ENCODE measurements around the gene SMPDL3A.
A peak's percentile ranks its signal among the peaks of the same experiment; 100 is the strongest.

Gene SMPDL3A

DNA sequence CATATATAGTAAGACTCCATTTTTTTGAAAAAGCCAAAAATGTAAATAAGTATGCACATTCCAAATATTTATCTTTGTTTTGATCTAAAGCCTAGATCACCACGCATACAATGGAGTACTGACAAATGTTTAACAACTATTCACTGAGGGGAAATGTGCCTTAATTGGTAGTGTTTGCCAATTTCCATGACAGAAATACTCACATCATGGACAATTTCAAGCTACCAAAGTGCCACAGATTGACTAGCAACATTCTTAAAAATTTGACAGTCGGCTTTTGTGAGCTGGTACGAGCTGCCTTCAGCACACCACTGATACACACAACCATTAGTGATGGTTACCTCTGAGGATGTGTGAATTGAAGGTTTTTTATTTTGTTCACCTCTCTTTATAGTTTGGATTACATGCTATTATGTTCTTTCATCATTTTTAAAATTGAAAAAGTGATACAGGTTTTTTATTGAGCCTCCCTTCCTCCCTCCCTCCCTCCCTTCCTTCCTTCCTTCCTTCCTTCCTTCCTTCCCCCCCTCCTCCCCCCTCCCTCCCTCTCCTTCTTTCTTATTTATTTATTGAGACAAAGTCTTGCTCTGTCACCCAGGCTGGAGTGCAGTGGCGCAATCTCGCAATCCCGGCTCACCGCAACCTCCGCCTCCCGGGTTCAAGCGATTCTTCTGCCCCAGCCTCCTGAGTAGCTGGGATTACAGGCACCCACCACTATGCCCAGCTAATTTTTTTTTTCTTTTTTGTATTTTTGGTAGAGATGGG is 19.2 kb downstream of the SMPDL3A start:
- DNase-seq: no peak

DNA sequence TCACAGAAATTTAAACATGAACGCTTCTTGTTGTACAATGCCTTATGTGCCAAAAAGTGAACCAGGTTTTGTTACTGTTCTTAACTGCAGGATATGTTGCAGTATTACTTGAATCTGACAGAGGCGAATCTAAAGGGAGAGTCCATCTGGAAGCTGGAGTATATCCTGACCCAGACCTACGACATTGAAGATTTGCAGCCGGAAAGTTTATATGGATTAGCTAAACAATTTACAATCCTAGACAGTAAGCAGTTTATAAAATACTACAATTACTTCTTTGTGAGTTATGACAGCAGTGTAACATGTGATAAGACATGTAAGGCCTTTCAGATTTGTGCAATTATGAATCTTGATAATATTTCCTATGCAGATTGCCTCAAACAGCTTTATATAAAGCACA is 19.9 kb downstream of the SMPDL3A start:
- no peak for DNase-seq

DNA sequence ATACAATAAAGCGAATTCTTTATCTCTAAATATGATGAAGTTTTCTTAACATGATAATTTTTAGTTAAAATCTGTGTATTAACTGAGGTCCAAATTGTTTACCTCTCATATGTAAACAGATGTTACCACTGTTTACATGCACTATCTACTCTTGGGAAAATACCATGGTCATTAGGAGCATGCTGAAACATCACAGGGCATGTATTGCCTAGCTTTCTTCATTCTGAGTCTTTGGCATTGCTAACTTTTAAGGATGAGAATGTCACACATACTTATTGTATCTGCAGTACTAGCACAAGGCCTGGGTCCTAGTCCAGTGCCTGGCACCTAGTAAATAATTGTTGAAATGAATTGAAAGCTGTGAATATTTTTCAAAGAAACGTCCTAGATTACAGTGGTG is 20.6 kb downstream of the SMPDL3A start:
- DNase-seq: no peak

DNA sequence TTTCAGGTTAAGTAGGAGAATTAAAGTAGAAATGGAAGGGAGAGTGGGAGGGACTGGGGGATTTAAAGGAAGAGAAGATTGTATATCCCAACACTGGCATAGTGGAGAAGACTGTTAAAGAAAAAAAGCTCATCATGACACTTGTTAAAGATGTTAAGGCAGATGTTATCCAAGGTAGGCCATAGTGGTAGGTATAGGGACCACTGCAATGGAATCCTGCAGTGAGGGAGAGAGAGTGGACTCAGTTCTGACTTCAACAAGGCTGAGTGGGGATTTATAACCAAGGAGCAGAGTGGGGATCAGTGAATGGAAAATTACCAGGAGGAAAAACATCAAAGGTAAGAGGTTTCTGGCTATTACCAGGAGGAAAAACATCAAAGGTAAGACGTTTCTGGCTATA is 21.1 kb downstream of the SMPDL3A start:
- no peak for DNase-seq

DNA sequence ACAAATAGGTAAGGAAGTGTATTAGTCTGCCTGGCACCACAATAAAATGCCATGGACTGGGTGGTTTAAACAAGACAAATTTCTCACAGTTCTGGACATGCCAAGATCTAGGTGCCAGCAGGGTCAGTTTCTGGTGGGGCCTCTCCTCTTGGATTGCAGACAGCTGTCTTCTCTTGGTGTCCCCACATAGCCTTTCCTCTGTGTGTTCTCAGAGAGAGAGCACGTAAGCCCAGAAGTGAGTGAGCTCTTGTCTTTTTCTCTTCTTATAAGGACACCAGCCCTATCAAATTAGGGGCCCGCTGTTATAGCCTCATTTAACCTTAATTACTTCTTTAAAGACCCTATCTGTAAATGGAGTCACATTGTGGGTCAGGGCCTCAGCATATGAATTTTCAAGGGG is 28.3 kb downstream of the SMPDL3A start:
- DNase-seq: no peak

DNA sequence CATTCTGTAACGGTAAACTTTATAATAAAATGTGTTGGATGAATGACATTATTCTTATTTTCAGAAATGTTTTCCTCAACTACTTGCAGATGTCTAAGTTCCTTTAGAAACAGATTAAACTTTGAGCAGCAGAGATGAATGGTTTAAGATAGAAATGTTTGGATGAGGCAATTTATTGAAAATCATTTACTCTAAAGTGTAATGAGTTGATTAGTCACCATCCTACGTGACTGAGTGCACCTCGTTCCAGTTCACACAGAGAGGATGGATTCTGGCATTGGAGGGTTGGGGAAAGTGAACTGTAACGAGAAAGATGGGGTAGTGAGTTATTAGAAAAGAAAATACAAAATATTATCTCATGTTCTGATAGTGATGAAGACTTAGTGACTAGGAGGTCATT is 28.7 kb downstream of the SMPDL3A start:
- no peak for DNase-seq

DNA sequence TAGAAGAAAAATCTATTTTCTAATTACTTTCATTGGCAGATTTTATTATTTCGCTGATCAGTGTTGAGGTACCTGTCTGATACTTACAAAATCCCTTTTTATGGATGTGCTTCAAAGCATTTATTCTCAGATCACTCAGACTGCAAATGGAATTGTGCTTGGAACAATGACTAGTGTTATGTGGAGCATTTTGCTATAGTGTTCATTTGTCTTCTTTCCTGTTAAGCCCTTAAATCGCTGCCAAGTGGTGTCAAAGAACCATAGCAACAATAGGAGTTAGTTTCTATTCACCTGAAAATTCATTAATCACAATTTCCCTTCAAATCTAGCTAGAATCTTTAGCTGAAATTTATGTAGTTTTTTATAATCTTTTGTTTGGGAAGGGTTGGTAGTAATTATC is 29.8 kb downstream of the SMPDL3A start:
- DNase-seq: no peak

DNA sequence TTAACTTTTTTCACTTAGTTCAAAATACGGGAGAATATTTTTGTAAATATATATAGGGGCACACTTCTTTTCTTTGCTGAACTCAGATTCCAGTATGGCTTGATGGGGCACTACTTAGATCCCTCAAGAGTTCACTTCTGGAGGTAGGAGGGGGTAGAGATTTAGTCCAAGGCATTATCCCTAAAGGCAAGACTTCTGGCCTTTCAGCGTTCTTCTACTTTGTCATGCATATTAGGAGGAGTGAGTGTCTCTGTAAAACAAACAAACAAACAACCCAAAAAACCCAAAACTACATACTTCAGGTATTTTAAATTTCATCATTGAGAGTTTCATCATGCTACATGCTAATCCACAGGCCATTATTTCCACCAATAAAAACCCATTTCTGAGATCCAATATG is 32.0 kb downstream of the SMPDL3A start:
- no peak for DNase-seq

DNA sequence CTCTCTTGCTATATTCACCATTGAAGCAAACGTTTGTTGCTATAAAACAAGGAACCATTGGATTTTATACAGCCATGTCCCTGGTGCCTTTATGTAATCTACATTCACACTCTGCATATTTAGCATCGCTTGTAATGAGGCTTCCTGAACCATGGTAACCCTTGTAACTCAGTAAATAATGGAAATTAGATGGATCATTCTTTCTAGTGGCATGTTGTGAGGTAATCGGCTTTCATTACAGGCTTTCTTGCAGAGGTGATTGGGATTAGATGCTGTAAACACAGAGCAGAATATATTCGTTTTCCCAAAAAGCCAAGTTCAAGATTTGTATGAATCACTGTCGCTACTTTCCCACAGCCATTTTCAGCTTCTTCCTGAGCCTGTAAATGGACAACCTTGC is 36.1 kb downstream of the SMPDL3A start:
- DNase-seq: no peak

DNA sequence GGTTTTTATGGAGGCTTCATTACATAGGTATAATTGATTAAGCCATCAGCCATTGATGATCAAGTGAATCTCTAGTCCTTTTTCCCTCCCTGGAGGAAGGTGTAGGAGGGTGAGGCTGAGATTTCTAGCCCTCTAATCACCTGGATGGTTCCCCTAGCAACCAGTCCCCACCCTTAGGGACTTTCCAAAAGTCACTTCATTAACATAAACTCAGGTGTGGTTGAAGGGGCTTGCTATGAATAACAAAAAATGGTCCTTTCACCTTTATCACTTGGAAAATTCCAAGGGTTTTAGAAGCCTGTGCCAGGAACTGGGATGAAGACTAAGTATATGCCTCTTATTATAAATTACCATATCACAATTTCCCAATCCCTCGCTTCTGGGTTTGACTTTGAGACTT is 40.4 kb downstream of the SMPDL3A start:
- no peak for DNase-seq

DNA sequence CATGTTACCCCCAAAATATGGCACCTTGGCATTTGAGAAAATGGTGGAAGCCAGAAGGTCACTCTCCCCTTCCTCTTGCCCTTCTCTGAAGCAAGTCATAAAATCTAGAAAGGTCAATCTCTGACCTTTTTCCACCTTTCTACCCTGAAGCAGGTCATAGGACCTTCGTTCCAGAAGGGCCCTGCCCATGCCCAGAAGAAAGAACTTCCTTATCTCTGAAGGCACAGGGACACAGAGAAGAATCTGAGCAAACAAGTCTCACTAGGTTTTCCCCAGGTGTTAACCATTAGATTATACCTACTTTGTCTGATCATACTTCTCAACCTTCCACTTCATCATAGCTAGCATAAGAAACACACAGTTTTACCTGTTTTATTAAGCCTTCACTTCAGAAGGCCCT is 42.5 kb downstream of the SMPDL3A start:
- no peak for DNase-seq

DNA sequence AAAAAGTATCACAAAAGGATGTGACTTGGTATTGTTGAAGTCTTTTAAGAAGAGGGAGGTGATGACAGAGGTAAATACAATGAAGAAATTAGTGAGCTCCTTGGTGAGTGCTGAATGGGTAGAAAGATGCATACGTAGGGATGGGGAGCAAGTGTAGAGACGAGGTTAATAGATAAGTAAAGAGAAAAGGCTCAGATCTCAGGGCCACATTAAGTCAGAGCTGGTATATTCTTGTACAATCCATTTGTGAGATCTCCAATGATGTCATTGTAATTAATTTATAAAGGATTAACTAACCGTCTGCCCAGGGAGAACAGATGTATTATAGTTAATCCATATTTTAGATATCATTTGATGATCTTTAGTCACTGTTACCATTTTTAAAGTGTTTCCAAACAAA is 43.4 kb downstream of the SMPDL3A start:
- no peak for DNase-seq

DNA sequence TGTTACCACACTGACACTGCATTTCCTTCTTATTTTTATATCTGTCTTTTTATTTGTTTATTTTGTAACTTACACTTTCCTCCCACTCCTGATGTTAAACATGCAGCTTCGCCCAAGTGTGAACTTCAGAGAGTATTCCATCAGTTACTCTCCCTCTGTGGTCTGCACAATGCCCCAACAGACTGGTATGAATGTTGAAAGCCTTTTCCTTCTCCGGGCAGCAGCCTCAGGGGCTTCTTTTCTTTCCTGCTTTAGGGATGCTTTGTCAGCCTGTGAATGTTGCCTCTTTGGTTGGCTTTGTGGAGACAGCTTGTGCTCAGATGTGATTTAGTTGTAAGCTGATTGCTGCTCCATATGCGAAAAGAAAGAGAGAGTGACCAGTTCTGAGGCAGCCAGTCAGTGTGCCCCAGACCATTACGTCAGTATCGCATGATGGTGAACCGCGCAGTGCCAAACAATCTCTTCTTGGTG is 44.0 kb downstream of the SMPDL3A start:
- DNase-seq: no peak

DNA sequence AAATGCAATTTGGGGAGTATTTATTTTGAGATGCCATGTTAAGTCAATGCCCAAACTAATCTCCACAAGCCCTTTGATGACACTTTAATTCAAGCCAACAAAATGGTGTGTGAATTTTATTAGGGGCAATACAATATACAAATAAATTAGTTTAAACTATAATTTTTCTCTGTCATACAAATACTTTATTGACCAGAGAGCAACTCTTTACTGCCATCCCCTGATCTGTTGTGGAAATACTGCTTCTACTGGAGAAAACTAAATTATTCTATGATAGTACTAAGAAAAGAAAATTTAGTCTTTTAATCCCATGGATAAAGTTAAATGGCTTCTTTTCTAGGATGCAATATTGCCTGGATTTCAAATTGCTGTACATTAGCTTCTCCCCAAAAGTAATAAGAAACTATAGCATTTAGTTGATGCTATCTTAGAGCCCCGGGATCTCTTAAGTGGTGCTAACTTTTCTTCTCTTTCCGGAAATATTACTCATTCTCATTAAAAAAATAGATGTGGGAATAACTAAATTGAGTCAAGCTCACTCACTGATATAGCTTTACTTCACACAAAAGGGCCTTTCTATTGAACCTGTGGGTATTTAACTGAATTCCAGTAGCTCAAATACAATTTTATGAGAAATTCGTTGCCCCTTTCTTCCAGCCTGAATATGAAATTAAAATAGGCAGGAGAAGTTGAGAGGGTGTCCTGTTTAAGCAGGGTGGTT is 49.2 kb downstream of the SMPDL3A start:
- peak; percentile 46 for DNase-seq

DNA sequence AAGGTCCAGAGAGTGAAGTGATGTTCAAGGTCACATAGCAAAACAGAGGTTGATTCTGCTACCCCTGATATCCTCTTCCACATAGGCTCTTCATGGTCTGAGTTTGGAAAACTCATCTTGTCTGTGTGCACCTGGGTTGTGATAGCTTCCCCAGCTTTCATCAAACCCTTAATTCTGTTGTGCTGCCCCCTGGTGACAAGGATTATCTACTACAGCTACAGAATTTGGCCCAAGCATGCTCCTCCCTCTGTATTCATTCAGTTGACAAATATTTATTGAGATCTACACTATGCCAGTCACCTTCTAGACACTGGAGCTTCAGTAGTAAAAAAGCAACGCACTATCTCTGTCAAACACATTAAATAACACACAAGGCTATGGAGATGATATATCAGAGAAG is 50.4 kb downstream of the SMPDL3A start:
- peak; percentile 77 for DNase-seq

DNA sequence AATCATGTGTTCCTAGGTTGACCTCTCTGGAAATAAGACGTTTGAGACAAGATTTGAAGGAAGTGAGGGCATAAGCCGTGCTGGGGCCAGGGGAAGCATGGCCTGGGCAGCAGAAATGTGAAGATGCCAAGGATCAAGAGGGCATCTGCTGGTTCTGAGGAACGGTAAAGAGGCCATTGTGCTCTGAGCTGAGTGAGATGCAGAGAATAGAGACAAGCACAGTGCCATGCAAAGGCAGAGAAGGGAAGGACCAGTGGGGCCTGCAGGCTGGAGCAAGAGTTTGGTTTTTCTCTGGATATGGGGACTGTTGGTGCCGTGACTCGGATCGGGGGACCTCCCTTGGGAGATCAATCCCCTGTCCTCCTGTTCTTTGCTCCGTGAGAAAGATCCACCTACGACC is 50.8 kb downstream of the SMPDL3A start:
- no peak for DNase-seq

DNA sequence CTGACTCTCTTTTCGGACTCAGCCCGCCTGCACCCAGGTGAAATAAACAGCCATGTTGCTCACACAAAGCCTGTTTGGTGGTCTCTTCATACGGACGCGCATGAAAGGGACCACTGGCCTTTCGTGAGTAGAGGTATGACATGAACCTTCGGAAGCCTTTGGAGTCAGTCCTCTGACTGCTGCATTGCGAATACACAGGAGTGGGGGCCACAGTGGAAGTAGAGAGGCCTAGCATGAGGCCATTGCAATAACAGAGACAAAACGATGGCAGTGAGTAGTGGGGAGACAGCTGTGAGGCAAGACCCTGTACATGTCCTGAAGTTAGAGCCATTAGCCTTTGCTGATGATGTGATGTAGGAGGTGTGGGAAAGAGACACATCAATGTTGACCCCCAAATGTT is 56.4 kb downstream of the SMPDL3A start:
- no peak for DNase-seq

DNA sequence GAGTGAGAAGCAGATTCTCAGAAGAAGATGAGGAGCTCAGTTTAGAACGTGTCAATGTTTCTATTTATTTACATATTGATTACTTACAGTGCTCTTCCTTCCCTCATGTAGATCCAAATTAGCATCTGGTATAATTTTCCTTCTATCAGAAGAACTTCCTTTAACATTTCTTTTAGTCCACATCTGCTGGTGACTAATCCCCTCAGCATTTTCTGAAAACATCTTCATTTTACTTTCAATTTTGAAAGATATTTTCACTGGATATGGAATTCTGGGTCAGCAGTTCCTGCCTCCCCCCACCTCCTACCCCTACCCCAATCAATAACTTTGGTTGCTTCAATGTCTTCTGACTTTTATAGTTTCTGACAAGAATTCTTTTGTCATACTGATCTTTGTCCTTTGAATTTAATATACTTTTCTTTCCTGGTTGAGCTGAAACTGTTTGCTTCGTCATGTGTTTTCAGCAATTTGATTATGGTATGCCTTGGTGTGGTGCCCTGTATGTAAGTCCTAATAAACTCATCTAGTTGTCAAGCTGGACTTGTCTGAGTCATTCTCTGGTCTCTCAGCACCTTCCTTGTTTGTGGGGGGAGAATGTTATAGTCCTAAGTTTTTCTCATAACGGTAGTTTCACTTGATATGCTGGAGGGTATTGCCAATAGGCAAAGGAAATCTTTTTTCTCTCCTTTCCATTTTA is 57.0 kb downstream of the SMPDL3A start:
- no peak for DNase-seq

DNA sequence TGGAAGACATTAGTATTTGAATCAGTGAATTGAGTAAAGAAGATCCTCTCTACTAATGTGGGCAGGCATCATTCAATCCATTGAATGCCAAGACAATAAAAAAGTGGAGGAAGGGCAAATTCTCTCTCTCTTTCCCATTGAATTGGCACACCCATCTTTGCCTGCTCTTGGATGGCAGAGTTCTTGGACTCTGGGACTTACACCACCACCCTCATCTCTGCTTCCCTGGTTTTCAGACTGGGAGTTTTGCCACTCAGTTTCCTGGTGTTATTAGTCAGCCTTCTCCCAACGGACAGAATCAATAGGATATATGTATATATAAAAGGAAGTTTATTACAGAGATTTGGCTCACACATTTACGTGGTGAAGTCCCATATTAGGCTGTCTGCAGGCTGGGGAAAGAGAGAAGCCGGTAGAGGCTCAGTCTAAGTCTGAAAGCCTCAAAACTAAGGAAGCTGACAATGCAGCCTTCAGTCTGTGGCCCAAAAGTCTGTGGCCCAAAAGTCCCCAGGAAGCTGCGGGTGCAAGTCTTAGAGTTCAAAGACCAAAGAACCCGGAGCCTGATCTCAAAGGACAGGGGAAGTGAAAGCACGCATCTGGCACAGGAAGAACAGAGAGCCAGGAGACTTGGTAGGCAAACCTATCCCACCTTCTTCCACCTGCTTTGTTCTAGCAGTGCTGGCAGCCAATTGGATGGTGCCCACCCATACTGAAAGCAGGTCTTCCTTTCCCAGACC is 64.4 kb downstream of the SMPDL3A start:
- DNase-seq: no peak
